Stimulated activated CD8-positive, alpha-beta memory T cell treated with anti-CD3 and anti-CD28 coated beads, Interleukin-15, amount 100 ng/mL, for 1 hour (primary cell): Measurements from ENCODE around the gene DDAH2.
A peak's percentile ranks its signal among the peaks of the same experiment; 100 is the strongest.

Experiments used
- DNase-seq: peaks from one replicate; pipeline ENCODE4 v3.0.0-alpha.2; 2020; ENCODE audit warnings: low read depth

Gene DDAH2

DNA sequence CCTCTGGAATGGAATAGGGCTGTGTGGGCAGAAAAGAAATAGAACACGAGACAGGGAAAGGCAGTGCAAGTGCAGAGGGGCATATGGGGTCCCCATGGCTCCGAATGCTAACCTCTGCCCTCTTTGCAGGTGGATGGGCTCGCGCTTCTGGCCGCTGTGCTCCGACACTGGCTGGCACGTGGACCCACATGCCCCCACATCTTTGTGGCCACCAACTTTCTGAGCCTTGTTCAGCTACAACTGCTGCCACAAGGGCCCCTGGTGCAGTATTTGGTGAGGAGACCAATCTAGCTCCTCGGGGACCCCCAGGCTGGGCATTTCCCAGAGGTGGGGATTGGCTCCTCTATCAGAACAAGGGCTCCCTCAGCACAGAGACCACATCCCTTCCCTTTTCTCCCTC lies 32.2 kb upstream of the DDAH2 start:
- no peak for DNase-seq

DNA sequence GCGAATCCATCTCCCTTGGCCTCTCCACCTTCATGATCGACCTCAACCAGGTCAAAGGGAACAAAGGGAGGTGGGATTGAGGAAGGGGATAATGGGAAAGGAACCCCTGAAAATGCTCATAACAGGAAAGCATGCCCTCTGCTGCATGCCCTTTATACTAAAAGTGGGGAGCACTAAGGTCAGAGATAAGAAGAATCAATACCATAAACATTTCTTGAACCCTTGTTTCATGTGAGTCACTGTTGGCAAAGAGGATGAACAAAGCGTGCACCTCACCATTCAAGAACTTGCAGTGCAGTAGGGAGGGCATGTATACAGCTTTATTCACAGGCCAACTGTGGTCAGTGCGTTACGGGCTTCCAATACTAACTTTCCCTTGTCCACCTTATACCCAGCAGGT lies 31.7 kb upstream of the DDAH2 start:
- no peak for DNase-seq

DNA sequence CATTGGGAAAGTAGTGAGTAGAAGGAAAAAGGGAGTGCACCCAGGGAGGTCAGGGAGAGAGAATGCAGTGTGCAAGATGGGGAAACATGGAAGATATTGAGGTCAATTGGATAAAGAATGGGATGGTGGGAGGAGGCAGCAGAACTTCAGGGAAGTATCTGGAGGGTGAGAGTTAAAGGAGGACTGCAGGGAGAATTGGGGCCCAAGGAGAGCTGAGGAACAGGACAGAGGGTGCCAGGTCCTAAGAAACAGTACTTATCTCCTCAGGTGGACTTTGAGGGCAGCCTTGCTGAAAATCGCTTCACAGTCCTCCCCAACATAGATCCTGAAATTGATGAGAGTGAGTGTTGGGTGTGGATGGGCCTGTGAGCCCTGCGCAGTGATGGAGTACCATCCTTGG lies 29.2 kb upstream of the DDAH2 start:
- no peak for DNase-seq

DNA sequence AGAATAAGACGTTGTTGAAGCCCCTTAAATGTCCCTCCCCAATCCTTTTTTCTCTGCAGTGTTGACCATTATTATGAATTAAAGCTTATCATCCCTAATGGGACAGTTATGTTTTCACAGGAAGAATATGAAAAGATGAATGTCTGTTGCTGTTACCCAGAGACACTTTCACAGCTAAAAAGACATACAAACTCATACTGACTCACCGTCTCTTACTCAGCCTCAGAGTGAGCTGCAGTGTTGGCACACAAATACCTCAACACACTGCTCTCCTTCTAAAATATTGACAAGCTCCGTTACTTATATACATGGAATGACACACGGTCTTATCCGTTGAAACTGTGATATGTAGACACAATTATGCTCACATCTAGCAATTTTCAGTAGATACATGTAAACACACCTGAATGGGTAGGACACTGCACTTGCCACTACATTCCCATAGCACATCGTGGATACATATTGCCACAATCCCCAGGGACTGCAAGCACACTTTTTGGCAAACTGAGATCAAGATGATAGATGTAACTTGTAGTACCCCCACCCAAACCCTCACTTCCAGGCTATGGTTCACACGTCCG lies 23.7 kb upstream of the DDAH2 start:
- no peak for DNase-seq

DNA sequence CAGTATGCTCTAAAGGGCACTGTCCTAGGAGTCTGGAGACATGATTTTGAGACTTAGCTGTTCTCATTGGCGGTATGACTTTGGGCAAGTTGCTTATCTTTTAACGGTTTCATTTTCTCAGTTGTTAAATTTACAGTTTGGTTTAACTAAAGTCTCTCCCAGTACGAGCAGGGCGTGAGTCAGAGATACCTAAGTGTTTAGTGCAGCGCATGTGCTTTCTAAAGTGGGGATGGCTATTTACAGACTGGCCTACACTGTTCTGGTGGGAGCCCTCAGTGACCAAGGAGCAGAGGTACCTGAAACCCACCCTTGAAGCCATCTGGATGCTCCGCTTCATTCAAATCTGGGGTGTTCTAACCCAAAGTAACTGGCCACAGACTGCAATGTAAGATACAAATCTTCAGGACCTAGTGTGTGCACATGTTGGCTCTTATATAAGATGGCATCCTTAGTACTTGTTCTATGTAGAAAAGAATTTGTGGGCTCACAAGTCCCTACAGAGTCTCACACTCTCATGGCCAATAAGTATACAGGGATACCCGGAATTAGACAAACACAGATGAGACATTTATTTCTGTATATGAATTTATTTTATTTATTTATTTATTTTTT lies 21.4 kb upstream of the DDAH2 start:
- no peak for DNase-seq

DNA sequence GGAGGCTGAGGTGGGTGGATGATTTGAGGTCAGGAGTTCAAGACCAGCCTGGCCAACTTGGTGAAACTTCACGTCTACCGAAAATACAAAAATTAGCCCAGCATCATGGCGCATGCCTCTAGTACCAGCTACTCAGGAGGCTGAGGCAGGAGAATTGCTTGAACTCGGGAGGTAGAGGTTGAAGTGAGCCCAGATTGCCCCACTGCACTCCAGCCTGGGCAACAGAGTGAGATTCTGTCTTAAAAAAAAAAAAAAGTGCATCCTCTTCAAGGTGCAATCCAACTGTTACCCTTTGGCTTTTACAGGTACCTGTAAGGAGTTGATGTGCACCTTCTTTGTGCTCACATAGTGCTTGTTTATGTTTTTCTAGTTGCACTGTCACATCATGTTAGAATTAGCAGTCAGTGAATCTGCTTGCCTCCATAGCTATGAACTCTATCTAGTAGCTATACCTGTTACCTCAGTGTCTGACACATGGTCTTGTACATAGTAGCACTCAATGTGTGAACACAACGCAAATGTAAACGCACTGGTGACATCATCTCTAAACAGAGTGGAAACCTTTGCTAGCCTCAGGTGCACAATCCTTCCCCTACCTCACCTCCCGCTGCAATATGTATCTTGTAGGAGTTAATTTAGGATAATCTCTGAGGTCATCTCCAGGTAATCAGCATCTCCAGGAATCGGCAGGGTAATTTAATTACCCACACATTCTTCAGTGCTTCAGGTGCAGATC lies 20.4 kb upstream of the DDAH2 start:
- no peak for DNase-seq

DNA sequence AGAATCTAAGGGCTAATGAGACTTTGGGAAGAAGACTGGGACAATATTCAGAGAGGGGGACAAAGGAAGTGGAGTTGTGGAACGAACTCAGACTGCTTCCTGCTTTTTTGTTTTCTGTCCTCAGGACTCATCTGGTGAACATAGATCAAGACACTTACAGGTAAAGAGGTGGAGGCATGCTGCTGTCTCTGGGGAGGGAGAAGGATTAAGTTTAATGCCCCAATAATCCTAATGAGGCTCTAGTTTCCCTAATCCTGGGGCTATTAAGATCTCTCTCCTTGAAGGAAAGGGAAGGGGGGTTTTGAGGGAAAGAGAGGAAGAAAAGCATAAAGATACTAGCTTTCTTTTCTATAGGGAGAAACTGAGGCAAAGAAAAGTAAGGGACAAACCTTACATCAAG lies 15.3 kb upstream of the DDAH2 start:
- no peak for DNase-seq

DNA sequence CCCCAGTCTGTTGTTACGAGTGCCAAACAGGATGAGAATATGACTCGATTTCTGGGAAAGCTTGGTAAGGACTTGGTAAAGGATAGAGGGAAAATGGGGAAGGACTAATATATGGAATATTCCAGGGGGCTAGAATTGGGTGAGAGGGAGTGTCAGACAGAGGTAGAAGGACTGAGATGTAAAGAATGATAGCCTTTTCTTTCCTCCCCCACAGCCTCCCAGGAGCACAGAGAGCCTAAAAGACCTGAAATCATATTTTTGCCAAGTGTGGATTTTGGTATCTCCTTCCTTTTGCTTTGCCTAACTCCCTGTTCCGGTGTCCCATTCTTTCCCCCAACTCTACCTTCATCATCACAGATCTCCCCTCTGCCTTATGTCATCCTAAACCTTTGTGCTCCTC lies 13.8 kb upstream of the DDAH2 start:
- no peak for DNase-seq

DNA sequence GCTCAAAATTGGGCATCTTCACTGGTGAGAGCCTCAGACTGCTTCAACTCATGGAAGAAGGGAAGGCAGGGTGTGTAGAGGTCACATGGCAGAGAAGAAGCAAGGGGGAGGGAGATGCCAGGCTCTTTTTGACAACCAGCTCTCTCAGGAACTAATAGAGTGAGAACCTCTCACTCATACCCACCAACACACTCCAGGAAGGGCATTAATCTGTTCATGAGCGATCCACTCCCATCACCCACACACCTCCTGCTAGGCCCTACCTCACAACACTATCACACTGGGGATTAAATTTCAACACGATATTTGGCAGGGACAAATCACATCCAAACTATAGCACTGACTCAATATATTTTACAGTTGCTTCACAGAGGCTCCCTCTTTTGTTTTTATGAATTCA lies 12.7 kb upstream of the DDAH2 start:
- DNase-seq, result no peak

DNA sequence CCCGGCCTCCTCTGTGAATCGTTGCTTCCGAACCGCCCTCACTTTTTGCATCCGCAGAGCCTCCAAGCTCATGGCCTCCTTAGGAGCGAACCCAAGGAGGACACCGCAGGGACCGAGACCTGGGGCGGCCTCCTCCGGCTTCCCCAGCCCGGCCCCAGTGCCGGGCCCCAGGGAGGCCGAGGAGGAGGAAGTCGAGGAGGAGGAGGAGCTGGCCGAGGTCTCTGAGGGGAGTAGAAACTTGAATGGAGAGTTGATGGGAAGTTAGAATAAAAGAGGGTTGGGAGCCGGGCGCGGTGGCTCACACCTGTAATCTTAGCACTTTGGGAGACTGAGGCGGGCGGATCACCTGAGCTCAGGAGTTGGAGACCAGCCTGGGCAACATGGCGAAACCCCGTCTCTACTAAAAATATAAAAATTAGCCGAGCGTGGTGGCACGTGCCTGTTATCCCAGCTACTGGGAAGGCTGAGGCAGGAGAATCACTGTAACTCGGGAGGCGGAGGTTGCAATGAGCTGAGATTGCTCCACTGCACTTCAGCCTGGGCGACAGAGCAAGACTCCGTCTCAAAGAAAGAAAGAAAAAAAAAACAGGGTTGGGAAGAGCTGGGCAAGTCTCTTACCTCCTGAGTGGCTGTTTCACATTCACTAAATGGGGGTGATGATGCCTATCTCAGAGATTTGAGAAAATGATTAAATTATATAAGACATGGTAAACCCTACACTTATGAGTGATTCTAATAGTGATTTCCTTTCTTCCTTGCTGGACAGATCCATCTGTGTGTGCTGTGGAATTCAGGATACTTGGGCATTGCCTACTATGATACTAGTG lies 11.5 kb upstream of the DDAH2 start:
- no peak for DNase-seq

DNA sequence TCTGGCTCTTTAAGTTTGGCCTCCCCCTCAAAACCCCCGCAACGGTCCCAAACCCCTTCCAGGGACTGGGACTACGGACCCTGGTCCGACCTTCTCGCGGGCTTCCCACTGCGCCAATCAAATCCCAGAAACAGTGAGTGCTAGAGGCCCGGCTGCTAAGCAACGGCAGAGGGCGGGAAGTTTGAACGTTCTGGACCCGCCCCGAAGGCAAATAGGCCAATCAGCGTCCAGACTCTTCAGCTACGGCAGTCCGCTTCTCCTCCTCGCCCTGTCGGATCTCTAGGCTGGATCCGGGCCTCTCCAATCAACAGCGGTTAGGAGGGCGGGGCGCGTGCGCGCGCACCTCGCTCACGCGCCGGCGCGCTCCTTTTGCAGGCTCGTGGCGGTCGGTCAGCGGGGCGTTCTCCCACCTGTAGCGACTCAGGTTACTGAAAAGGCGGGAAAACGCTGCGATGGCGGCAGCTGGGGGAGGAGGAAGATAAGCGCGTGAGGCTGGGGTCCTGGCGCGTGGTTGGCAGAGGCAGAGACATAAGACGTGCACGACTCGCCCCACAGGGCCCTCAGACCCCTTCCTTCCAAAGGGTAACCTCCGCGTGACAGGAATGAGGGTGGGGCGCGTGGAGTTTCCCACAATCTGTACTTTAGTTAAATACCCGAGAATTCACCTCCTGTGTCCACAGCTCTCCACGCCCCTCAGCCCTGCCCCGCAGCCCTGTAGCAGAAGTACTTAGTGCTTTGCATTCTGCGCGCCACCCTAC lies 10.7 kb upstream of the DDAH2 start, which contains the start of gene MSH5:
TSS of gene MSH5 (plus strand) at position 367 of the 758 bp plus-strand sequence. CDS start 462 bp downstream, outside the sequence.
- DNase-seq, result peak; percentile 88

DNA sequence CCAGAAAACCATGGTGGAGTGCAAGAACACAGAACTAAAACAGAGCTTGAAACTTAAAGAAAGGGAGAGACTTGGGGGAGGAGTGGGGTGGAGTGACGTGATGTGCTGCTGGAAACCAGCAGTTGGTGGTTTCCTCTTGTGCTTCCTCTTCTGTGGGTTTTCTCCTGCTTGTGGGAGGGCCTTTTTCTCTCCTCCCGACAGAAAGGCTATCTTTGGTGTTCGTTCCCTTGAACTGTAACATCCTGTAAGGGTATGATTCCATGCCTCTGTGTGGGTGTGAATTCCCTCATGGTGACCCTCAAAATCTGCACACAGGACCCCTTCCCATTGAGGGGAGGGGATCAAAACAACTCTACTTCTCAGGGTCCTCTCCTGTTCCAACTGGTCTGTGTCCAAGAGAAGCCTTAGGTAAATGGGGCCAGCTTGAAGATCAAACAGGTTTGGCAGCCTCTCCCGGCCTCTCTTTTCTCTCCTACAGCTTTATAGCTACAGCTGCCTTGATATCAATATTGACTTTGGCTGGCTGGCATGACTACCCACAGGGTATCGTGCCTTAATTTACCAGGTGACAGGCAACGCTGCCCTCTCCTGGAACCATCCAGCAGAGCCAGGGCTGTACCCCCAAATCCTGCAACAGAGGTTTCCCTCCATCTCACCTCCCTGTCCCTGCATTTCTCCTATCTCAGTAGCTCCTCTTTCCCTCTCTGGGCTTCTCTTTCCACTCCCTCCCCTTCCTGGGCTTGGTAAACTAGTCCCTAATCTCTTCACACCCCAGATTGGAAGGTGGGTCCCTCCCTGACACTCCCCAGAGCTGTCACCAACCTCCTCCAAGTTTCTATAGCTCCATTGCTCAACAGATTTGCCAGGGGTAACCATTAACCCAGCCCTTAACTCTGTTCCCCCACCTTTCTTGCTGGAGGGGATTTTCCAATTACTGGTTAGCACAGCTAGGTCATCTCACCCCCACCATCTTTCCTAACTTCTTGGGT lies 9.2 kb upstream of the DDAH2 start:
- no peak for DNase-seq

DNA sequence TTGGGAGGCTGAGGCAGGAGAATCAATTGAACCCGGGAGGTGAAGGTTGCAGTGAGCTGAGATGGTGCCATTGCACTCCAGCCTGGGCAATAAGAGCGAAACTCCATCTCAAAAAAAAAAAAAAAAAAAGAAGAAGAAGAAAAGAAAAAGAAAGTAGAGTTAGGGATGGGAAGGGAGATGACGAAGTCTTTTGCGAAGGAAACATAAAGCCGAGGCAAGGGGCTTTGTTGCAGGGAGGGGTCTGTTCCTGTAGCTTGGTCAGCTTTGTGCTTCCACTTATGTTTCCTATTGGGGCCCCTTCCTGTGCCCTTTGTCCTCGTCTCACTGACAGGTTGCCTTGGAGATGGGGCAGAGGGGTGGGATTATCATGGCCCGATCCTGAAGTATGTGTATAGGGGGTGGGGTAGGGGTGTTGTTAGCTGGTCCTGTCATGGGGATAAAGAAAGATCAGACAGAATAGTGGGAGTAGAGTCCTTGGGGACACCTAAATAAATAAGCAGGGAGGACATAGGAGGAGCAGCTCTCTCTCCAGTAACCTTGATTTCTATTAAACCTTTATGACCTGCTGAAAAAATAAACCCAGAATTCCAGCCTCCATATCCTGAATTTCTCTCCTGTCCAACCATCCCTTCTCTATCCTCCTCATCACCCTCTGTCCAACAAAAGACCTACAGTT lies 8.4 kb upstream of the DDAH2 start:
- DNase-seq, result no peak

DNA sequence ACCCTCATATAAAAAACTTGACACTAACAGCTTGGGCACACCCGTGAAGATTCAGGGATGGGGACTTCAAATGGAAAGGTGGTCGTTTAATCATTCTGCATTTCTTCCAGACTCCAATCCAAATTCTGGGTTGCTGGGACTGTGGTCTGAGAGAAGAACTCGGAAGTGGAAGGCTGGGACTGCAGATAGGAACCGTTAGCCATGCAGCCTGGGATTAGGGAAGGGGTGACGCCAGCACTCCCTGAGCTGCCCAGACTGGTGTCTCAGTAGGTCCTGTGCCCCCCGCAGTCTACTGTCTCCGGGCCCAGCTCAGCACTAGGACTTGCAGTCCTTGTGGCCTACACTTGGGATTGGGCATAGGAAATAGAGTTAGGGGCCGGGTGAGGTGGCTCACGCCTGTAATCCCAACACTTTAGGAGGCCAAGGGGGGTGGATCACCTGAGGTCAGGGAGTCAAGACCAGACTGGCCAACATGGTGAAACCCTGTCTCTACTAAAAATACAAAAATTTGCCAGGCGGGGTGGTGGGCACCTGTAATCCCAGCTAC lies 7.7 kb upstream of the DDAH2 start:
- DNase-seq, result no peak

DNA sequence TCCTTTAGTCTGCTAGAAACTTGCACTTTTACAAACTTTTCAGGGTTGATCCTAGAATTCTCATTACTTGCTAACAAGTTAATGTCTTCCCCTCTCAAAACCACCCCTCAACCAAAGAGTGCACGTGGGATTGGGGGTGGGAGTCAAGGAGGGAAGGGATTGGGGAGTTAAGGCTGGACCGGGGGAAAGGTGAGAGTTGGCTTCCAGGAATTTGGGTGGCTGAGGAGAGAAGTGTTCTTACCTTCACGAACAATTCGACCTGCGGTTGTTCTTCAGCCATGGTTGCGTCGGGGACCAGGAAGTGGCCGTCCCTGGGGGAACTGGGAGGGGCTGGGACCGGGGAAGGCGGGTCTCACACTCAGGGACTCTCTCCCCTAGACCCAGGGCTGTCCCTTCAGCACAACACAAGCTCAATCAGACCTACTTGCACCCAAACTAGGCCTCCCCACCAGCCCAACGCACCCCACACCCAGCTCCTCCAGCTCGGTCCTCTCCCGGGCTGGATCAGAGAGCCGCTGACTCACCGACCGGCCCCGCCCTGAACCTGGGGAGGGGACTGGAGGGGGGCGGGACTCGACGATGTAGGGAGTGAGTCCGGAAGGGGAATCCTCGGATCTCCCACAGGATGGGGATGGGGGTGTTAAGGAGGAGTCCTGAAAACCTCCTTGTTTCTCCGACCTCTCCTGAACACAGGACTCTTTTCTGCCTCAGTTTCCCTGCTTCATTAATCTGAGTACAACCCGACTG lies 7.1 kb upstream of the DDAH2 start, which contains the start of gene CLIC1:
TSS of gene CLIC1 (minus strand) at position 510 of the 747 bp plus-strand sequence. CDS start at position 280, 230 bp downstream.
- DNase-seq, result peak; percentile 54

DNA sequence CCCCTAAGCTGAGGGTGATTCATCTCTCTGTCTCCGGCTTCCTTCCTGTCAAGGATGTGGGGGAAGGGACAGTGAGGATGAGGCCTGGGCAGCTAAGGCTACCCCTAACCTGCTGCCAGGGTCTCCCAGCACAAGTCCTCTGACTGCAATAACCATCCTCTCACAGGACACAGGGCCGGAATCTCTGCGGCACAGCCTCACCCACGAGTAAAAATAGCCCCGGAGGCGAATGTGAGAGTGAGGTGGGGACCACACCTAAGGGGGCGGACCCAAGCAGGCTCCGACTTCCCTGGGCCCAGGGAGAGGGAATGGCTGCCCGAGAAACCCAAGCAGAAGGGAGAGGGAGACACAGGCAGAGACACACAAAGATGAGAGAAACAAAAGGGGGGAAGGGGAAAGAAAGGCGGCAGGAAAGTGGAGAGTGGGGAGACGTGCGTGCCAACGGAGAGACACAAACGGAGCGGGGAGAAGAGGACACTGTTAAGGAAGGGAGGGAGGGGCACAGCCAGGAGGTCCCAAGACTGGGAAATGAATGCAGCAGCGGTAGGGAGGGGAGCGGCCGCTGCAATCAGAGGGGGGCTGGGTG lies 5.8 kb upstream of the DDAH2 start:
- no peak for DNase-seq

DNA sequence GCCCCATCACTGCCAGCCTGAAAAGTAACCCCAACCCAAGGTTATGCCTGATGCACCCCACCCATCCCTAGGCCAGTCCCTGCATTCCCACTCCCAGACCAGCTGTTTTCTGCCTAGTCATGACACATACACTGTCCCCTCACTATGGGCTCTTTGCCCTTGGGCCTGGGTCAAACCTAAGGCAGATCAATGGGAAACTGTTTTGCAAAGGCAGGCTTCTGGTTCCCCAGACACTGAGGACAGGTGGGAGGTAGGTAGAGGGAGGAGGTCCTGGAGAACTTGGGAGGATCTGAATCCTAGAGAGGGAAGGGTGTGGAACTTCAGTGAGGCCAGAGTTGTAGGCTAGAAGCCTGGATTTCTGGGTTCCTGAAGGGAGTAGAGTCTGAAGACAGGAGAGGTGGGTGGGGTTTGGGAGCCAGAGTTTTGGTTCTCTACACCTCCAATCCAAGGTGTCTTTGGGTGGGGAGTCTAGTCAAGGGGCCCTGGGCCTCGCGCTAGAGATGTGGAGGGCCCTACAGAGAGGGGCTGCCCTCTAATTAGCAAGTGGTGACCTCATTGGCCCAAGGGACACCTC lies 5.2 kb upstream of the DDAH2 start:
- DNase-seq, result no peak

DNA sequence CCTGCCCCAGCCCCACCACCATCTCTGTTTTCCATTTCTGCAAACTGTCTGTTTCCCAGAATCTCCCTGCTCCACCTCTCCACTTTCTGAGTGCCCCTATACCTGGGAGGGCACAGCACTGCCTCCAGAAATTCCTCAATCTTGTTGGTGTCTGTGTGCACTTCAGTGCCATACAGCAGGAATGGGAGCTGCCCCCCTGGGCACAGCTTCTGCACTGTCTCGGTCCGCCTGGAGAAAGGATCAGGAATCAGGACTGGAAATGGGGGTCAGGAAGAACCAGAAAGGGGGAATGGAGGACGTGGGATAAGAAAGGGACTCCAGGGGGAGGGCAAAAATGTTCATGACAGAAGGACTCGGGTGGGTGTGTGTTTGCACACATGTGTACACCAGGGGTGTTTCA lies 4.6 kb upstream of the DDAH2 start:
- no peak for DNase-seq
